ENCODE data around the gene UXS1. TPM values are rescaled to one million over a fixed set of nuclear protein-coding genes. Genes with fewer than 3 reads are reported as not detected.
A peak's percentile ranks its signal among the peaks of the same experiment; 100 is the strongest.

The UXS1 gene
- total RNA-seq, 1 experiment from 2014 or later = 20.1 TPM

GRCh38 chr2:106065268-106065982, 128.7 kb downstream of the UXS1 start:
- in situ Hi-C loops (cut with HindIII; ENCODE audit: low sequenced_read_pairs) = no loop called here

GRCh38 chr2:106063181-106063580, 130.9 kb downstream of the UXS1 start:
- no peak for DNase-seq (ENCODE audit: low spot score)
- in situ Hi-C loops (cut with HindIII; ENCODE audit: low sequenced_read_pairs) = no loop called here

More at GRCh38 chr2:106065268-106065982, 128.7 kb downstream of the UXS1 start:
- DNase-seq (ENCODE audit: low spot score) = no peak

GRCh38 chr2:106062627-106063026, 131.5 kb downstream of the UXS1 start:
- no peak for DNase-seq (ENCODE audit: low spot score)
- in situ Hi-C loops (cut with HindIII; ENCODE audit: low sequenced_read_pairs) = no loop called here

GRCh38 chr2:106061611-106062349, 132.3 kb downstream of the UXS1 start:
- in situ Hi-C loops (cut with HindIII; ENCODE audit: low sequenced_read_pairs) = no loop called here
- no peak for DNase-seq (ENCODE audit: low spot score)

- in situ Hi-C loops (cut with HindIII; ENCODE audit: low sequenced_read_pairs) = no loop called here
- no peak for DNase-seq (ENCODE audit: low spot score)
These were observed 134.6 kb downstream of the UXS1 start for GRCh38 chr2:106059416-106060065.

- in situ Hi-C loops (cut with HindIII; ENCODE audit: low sequenced_read_pairs) = no loop called here
These were observed 135.5 kb downstream of the UXS1 start for GRCh38 chr2:106058469-106059137.

GRCh38 chr2:106057206-106057605, 136.9 kb downstream of the UXS1 start:
- DNase-seq (ENCODE audit: low spot score) = no peak
- in situ Hi-C loops (cut with HindIII; ENCODE audit: low sequenced_read_pairs) = no loop called here

More at GRCh38 chr2:106058469-106059137, 135.5 kb downstream of the UXS1 start:
- DNase-seq (ENCODE audit: low spot score) = no peak

- in situ Hi-C loops (cut with HindIII; ENCODE audit: low sequenced_read_pairs) = no loop called here
- no peak for DNase-seq (ENCODE audit: low spot score)
These were observed 139.0 kb downstream of the UXS1 start for GRCh38 chr2:106054880-106055655.

GRCh38 chr2:106054321-106054720, 139.8 kb downstream of the UXS1 start:
- DNase-seq (ENCODE audit: low spot score) = no peak

GRCh38 chr2:106053581-106053980, 140.5 kb downstream of the UXS1 start:
- DNase-seq (ENCODE audit: low spot score) = no peak
- in situ Hi-C loops (cut with HindIII; ENCODE audit: low sequenced_read_pairs) = no loop called here

More at GRCh38 chr2:106054321-106054720, 139.8 kb downstream of the UXS1 start:
- in situ Hi-C loops (cut with HindIII; ENCODE audit: low sequenced_read_pairs) = no loop called here

GRCh38 chr2:106053116-106053515, 141.0 kb downstream of the UXS1 start:
- in situ Hi-C loops (cut with HindIII; ENCODE audit: low sequenced_read_pairs) = no loop called here
- DNase-seq (ENCODE audit: low spot score) = no peak

GRCh38 chr2:106044859-106045258, 149.2 kb downstream of the UXS1 start:
- in situ Hi-C loops (cut with HindIII; ENCODE audit: low sequenced_read_pairs) = no loop called here

GRCh38 chr2:106044021-106044420, 150.1 kb downstream of the UXS1 start:
- in situ Hi-C loops (cut with HindIII; ENCODE audit: low sequenced_read_pairs) = no loop called here
- peak; percentile 51 for DNase-seq (ENCODE audit: low spot score)

More at GRCh38 chr2:106044859-106045258, 149.2 kb downstream of the UXS1 start:
- no peak for DNase-seq (ENCODE audit: low spot score)
